ENCODE measurements around the gene CCDC13.

CCDC13 gene

DNA sequence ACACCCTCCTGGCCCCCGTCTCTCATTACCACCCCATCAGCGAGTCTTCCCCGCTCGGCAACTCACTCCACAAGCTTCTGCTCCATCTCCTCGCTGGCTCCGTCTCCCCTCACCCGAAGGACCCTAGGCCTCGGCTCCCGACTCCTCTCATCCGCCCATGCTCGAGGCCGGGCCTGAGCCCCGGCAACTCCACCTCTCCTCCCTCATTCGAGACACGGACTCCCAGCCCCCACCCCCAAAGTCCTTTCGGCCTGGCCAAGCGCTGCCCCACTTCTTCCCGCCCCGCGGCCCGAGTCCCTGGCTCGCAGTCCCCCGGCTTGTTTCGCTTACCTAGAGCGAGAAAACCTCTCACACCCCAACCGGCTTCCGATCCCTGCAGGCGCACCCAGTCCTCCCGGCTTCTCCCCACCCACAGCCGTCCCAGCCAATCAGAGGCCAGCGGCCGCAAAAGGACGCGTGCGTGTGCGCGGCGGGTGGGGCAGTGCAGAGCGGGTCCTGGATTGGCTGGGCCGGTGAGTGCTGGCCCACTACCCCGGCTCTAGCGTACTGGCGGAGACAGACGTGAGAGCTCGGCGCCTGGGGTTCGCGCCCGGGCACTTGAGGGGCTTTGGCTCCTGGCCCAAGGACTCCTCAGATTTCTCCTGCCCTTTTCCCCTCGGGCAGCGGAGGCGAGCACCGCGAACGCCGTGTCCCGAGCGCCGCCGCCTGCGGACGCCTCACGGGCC is 31.2 kb upstream of the CCDC13 start, which contains the start of gene HIGD1A:
Gene HIGD1A, minus strand, starts transcription at position 385 of the 725 bp plus-strand sequence. CDS start 10,237 bp downstream, outside the sequence.
- peak within 1 kb of the TSS; percentile 95 for H3K27ac Mint-ChIP-seq
- H3K4me3 Mint-ChIP-seq = peak within 1 kb of the TSS; percentile 93
- ATAC-seq (peak; percentile 100), DNase-seq (ENCODE audit: low spot score in 2 of 2) (peak; percentile 76 to 93)
- H3K4me1 Mint-ChIP-seq = peaks cover 19% of the 10 kb centered on the region
- H3K36me3 Mint-ChIP-seq = peaks cover 5% of the 10 kb centered on the region
- H3K9me3 Mint-ChIP-seq = no peaks in the 10 kb centered on the region

DNA sequence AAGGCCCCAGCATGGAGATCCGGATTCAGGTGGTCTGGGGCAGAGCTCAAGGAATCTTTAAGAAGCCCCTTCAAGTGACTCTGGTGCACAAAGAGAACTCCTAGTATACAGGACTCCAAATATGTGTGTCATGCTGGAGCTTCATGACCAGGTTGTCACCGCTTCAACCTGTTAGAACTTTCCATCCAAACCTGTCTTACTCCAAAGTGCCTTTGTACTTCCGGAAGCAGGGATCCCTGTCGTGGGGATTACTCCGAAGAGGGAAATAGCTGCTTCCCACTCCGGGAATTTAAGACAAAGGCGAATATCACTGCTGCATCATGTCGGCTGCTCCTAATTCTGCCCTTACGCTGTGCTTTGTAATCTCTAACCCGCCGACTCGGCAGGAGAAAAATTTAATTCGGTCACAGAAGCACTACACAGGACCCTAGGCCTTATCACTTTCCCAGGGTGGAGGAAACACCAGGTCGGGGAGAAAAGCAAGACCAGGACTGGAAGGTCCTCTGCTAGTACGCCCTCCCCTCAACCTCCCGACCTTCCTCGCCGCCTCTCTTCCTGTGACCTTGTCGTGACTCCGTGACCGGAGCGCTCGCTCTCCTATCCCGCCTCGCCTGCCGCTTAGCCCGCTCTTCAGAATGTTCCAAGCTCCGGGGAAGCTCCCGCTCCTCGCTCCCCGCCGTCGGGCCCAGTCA is 30.5 kb upstream of the CCDC13 start:
- Mint-ChIP-seq H3K36me3 (peaks cover 5% of the 10 kb centered on the region), H3K27ac (peak overlapping the region; percentile 95), H3K4me3 (peak overlapping the region; percentile 93), H3K9me3 (no peaks in the 10 kb centered on the region), H3K4me1 (peaks cover 19% of the 10 kb centered on the region)
- peak; percentile 50 for ATAC-seq
- DNase-seq (ENCODE audit: low spot score in 2 of 2) = no peak

GRCh38 chr3:42802876-42803413 is 29.9 kb upstream of the CCDC13 start:
- Mint-ChIP-seq H3K4me3 (peak overlapping the region; percentile 93), H3K9me3 (no peaks in the 10 kb centered on the region), H3K36me3 (peaks cover 5% of the 10 kb centered on the region), H3K4me1 (peaks cover 19% of the 10 kb centered on the region), H3K27ac (peak overlapping the region; percentile 95)
- DNase-seq (ENCODE audit: low spot score in 2 of 2) (no peak), ATAC-seq (no peak)

DNA sequence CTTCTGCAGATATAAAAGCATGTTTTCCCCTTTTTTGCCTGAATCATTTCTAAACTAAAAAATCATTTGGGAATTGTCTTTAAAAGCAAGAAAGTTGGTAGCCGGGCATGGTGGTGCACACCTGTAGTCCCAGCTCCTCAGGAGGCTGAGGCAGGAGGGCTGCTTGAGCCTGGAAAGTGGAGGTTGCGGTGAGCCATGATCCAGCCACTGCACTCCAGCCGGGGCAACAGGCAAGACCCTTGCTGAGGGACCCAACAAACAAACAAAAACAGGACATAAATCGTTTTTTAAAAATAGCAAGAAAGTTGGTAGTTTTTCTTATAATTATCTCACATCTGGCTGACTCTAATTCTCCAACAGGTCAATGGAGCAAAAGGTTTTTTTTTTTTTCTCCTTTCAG is 28.7 kb upstream of the CCDC13 start:
- Mint-ChIP-seq H3K4me1 (peaks cover 19% of the 10 kb centered on the region), H3K27ac (no peak overlapping the region), H3K4me3 (no peak overlapping the region), H3K36me3 (peaks cover 5% of the 10 kb centered on the region), H3K9me3 (no peaks in the 10 kb centered on the region)
- DNase-seq (ENCODE audit: low spot score in 2 of 2) = no peak
- ATAC-seq = no peak

DNA sequence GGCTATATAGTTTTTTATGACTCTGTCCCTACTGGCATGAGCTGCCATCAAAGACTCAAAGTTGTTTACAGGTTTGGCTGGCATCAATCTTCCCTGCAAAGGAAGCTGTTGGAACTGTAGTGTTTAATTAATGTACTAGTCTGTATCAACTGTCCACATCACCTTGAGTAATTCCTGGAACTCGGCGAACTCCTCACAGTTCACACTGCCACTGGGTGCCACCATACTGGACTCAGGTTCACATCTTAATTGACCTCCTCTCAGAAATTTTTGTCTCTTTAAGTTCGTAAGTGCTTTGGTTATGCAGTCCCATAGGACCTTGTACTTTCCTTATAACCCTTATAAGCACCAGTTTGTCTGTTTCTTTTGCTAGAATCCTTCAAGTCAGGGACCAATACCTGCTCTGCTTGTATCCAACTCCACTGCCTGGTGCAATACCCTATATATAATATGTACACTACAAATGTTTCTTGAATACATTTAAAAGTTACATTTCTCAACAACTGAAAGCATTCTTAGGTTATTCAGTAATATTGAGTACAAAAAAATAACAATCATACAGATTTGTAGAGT is 28.1 kb upstream of the CCDC13 start:
- H3K4me1 Mint-ChIP-seq = peaks cover 19% of the 10 kb centered on the region
- no peak overlapping the region for H3K4me3 Mint-ChIP-seq
- H3K27ac Mint-ChIP-seq = no peak overlapping the region
- no peak for DNase-seq (ENCODE audit: low spot score in 2 of 2)
- no peak for ATAC-seq
- no peaks in the 10 kb centered on the region for H3K9me3 Mint-ChIP-seq
- H3K36me3 Mint-ChIP-seq = peaks cover 5% of the 10 kb centered on the region

DNA sequence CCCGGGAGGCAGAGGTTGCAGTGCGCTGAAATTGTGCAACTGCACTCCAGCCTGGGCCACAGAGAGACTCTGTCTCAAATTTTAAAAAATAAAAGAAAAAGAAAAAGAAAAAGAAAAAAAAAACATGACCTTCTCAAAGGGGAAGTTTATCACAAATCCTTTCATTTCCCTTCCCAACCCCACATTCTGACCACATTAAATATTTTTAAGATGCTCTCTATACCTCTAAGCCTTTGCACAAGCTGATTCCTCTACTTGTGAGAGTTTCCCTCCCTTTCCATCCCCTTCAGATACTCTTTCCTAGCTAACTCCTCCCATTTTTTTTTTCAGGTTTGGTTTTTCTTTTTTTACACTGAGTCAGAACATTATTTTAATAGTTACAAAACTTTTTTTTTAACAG is 27.2 kb upstream of the CCDC13 start:
- ATAC-seq = no peak
- no peak for DNase-seq (ENCODE audit: low spot score in 2 of 2)
- Mint-ChIP-seq H3K4me3 (no peak overlapping the region), H3K9me3 (no peaks in the 10 kb centered on the region), H3K27ac (no peak overlapping the region), H3K36me3 (peaks cover 5% of the 10 kb centered on the region), H3K4me1 (peaks cover 19% of the 10 kb centered on the region)

- H3K4me1 Mint-ChIP-seq = peaks cover 19% of the 10 kb centered on the region
Measured at GRCh38 chr3:42799376-42799775, 26.3 kb upstream of the CCDC13 start.

GRCh38 chr3:42796332-42796885 is 23.4 kb upstream of the CCDC13 start:
- ATAC-seq (no peak), DNase-seq (ENCODE audit: low spot score in 2 of 2) (no peak)
- no peak overlapping the region for H3K27ac Mint-ChIP-seq
- H3K36me3 Mint-ChIP-seq = peaks cover 26% of the 10 kb centered on the region
- H3K4me1 Mint-ChIP-seq = no peaks in the 10 kb centered on the region
- no peaks in the 10 kb centered on the region for H3K9me3 Mint-ChIP-seq
- H3K4me3 Mint-ChIP-seq = no peak overlapping the region

More at GRCh38 chr3:42799376-42799775, 26.3 kb upstream of the CCDC13 start:
- Mint-ChIP-seq H3K27ac (no peak overlapping the region), H3K9me3 (no peaks in the 10 kb centered on the region), H3K36me3 (peaks cover 4% of the 10 kb centered on the region), H3K4me3 (no peak overlapping the region)
- no peak for ATAC-seq
- DNase-seq (ENCODE audit: low spot score in 2 of 2) = no peak

GRCh38 chr3:42795621-42796181 is 22.6 kb upstream of the CCDC13 start:
- DNase-seq (ENCODE audit: low spot score in 2 of 2) = no peak
- no peak for ATAC-seq
- H3K4me3 Mint-ChIP-seq = no peak overlapping the region
- peaks cover 33% of the 10 kb centered on the region for H3K36me3 Mint-ChIP-seq
- no peaks in the 10 kb centered on the region for H3K9me3 Mint-ChIP-seq
- no peak overlapping the region for H3K27ac Mint-ChIP-seq
- H3K4me1 Mint-ChIP-seq = peaks cover 3% of the 10 kb centered on the region

- Mint-ChIP-seq H3K4me3 (no peak overlapping the region), H3K27ac (no peak overlapping the region), H3K36me3 (peaks cover 76% of the 10 kb centered on the region), H3K4me1 (peaks cover 6% of the 10 kb centered on the region), H3K9me3 (no peaks in the 10 kb centered on the region)
- ATAC-seq (no peak), DNase-seq (ENCODE audit: low spot score in 2 of 2) (no peak)
Measured at GRCh38 chr3:42790714-42791229, 17.7 kb upstream of the CCDC13 start.

DNA sequence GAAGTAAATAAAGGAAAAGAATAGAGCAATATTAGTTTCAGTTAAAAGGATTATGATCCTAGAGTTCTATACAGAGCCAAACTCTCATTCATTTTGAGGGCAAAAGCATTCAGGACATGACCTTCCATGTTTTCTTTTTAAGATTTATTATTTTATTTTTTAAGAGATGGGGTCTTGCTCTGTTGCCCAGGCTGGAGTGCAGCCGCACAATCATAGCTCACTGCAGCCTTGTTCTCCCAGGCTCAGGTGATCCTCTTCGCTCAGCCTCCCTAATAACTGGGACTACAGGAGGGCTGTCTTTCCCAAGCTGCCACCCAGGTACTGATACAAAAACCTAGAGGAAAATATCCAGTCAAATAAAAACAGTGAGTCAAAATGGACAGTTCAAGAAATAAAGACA is 13.6 kb upstream of the CCDC13 start:
- ATAC-seq = no peak
- Mint-ChIP-seq H3K4me3 (no peak overlapping the region), H3K4me1 (peaks cover 6% of the 10 kb centered on the region), H3K36me3 (peaks cover 88% of the 10 kb centered on the region), H3K27ac (no peak overlapping the region), H3K9me3 (no peaks in the 10 kb centered on the region)
- no peak for DNase-seq (ENCODE audit: low spot score in 2 of 2)

- Mint-ChIP-seq H3K9me3 (no peaks in the 10 kb centered on the region), H3K36me3 (peaks cover 85% of the 10 kb centered on the region), H3K27ac (no peak overlapping the region), H3K4me3 (no peak overlapping the region), H3K4me1 (peaks cover 6% of the 10 kb centered on the region)
- ATAC-seq (no peak), DNase-seq (ENCODE audit: low spot score in 2 of 2) (no peak)
Measured at GRCh38 chr3:42786212-42786611, 13.2 kb upstream of the CCDC13 start.

GRCh38 chr3:42780892-42781700 is 8.0 kb upstream of the CCDC13 start:
- ATAC-seq (peak; percentile 86), DNase-seq (ENCODE audit: low spot score in 2 of 2) (peak in 1 of 2 donors; percentile 35)
- H3K4me1 Mint-ChIP-seq = no peaks in the 10 kb centered on the region
- H3K9me3 Mint-ChIP-seq = no peaks in the 10 kb centered on the region
- peak overlapping the region; percentile 14 for H3K27ac Mint-ChIP-seq
- no peak overlapping the region for H3K4me3 Mint-ChIP-seq
- peaks cover 39% of the 10 kb centered on the region for H3K36me3 Mint-ChIP-seq

DNA sequence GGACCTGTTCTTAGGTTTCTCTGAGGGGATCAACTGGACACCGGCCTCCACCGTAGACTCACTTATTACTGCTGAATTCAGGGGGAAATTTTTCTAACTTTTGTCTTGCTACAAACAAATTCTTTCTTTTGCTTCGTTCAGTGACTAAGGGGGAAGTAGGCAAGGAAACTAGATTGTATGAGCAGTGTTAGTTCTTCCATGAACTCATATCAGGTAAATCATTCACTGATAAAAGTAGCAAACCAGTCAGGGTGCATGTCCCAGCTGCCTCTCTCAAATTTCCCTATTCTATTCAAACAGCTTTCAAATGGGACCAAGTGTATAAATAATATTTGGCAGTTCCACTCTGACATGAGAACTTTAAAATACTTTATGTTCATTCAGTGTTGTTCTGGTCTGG is 7.3 kb upstream of the CCDC13 start:
- H3K27ac Mint-ChIP-seq = peak overlapping the region; percentile 14

More for the DNA sequence above, 7.3 kb upstream of the CCDC13 start:
- ATAC-seq (no peak), DNase-seq (ENCODE audit: low spot score in 2 of 2) (no peak)
- Mint-ChIP-seq H3K4me1 (no peaks in the 10 kb centered on the region), H3K36me3 (peaks cover 32% of the 10 kb centered on the region), H3K4me3 (no peak overlapping the region), H3K9me3 (no peaks in the 10 kb centered on the region)

Data from stimulated activated effector memory CD8-positive, alpha-beta T cell treated with anti-CD3 and anti-CD28 coated beads, Interleukin-12 subunit alpha, Interleukin-12 subunit beta, amount 100 ng/mL, for 72 hours (primary cell).